ENCODE data around the gene MARVELD1.

The MARVELD1 gene

DNA sequence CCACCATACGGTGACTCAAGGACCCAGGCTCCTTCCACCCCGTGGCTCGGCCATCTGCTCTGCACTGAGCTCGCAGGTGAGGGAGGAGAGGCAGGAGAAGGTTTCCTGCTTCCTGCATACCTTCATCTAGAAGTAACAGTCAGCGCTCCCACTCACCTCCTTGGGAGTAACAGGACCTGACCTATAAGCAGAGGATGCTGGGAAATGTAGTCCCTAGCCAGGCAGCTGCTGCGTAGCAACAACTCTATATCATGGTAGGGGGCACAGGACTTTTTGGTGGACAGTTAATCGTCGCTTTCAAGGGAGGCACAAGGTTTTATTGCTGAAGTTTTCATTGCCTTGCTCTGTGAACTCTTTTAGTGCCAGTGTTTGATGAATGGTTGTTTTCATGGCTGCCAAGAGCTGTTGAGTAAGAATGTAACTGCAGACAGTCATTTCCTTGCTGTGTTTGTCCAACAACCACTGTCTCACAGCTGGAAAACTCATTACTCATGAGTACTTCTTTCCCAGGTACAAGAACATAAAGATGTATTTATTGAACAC, 13.2 kb downstream of the MARVELD1 start:
- H3K9ac ChIP-seq (ENCODE audit: low read length): no peak overlapping the region

DNA sequence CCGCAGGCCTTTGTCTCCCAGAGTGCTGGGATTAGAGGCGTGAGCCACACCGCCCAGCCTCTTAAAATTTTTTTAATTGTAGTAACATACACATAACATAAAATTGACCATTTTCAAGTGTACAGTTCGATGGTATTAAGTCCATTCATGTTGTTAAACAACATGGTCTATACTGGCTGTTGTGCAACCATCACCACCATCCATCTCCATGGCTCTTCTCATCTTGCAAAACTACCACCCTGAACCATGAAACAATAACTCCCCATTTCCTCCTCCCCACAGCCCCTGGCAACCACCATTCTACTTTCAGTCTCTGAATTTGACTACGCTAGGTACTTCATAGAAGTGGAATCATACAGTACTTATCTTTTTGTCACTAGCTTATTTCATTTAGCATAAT, 15.5 kb downstream of the MARVELD1 start:
- H3K27me3 ChIP-seq (ENCODE audit: control insufficient read depth, insufficient read depth, low read length): 0 out of 2 replicates have a peak, but pooled peaks cover under 1% of the 10 kb centered on the region
- H3K27ac ChIP-seq (ENCODE audit: low read depth, low read length): no peak overlapping the region
- H3K36me3 ChIP-seq (ENCODE audit: control insufficient read depth, insufficient read depth, low read length): no peaks in the 10 kb centered on the region
- peaks cover 4% of the 10 kb centered on the region; the same call in 1 of the 2 replicates for H3K4me1 ChIP-seq (ENCODE audit: control insufficient read depth, insufficient read depth, low read length)
- H3K9ac ChIP-seq (ENCODE audit: low read length): no peak overlapping the region
- H3K4me3 ChIP-seq (ENCODE audit: low read depth, low read length): no peak overlapping the region
- no peaks in the 10 kb centered on the region for H3K9me3 ChIP-seq (ENCODE audit: control insufficient read depth, insufficient read depth, low read depth, low read length)

More for the DNA sequence above, 13.2 kb downstream of the MARVELD1 start:
- Histone ChIP-seq H3K4me1 (ENCODE audit: control insufficient read depth, insufficient read depth, low read length) (peaks cover 4% of the 10 kb centered on the region; the same call in 1 of the 2 replicates), H3K4me3 (ENCODE audit: low read depth, low read length) (peak overlapping the region; percentile 16), H3K36me3 (ENCODE audit: control insufficient read depth, insufficient read depth, low read length) (no peaks in the 10 kb centered on the region), H3K9me3 (ENCODE audit: control insufficient read depth, insufficient read depth, low read depth, low read length) (no peaks in the 10 kb centered on the region), H3K27me3 (ENCODE audit: control insufficient read depth, insufficient read depth, low read length) (no peaks in the 10 kb centered on the region), H3K27ac (ENCODE audit: low read depth, low read length) (no peak overlapping the region)

DNA sequence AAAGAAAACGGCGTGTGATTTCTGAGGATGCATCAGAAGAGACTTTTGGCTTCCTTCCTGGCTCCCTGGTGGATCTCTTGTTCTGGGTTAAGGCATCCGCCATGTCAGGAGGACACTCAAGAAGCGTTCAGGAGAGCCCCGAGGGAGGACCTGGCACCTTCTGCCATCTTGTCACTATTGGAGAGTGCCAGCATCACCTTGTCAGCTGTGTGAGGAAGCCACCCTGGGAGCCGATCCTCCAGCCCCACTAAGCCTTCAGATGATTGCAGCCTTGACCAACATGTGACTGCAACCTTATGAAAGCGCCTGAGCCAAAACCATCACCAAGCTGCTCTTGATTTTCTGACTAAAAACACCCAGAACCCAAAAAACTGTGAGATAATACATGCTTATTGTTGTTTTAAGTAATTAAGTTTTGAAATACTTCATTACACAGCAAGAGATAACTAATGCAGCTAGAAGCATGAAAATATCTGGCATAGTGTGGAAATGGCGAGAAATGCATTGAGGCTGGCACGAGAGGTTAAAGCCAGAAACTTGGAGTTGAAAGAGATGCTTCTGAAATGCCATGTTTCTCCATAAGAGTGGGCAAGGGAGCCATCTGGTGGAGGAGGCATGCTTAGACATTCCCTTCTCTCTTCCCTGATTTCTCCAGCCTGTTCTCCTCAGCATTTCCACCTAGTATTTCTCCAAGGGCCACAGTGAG, 18.0 kb downstream of the MARVELD1 start:
- Histone ChIP-seq H3K36me3 (ENCODE audit: control insufficient read depth, insufficient read depth, low read length) (no peaks in the 10 kb centered on the region), H3K27me3 (ENCODE audit: control insufficient read depth, insufficient read depth, low read length) (peaks cover 20% of the 10 kb centered on the region), H3K4me3 (ENCODE audit: low read depth, low read length) (no peak overlapping the region), H3K9me3 (ENCODE audit: control insufficient read depth, insufficient read depth, low read depth, low read length) (peaks cover 4% of the 10 kb centered on the region), H3K27ac (ENCODE audit: low read depth, low read length) (no peak overlapping the region), H3K4me1 (ENCODE audit: control insufficient read depth, insufficient read depth, low read length) (peaks cover under 1% of the 10 kb centered on the region; the same call in 1 of the 2 replicates), H3K9ac (ENCODE audit: low read length) (no peak overlapping the region)

DNA sequence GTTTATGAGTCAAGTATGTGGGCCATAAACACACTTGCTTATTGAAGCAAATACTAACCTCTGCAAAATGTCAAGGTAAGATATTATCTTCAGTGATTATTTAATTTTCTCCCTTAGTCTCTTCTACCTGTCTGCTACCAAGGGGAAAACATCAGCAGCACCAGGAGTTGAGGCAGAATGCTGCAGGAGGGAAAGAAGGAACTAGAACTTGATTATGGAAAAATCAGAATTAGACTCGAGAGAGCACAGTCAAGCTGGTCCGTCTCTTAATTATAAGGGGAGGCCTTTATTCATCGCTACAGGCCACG, 18.5 kb downstream of the MARVELD1 start:
- Histone ChIP-seq H3K4me3 (ENCODE audit: low read depth, low read length) (no peak overlapping the region), H3K36me3 (ENCODE audit: control insufficient read depth, insufficient read depth, low read length) (no peaks in the 10 kb centered on the region), H3K4me1 (ENCODE audit: control insufficient read depth, insufficient read depth, low read length) (no peaks in the 10 kb centered on the region), H3K27ac (ENCODE audit: low read depth, low read length) (no peak overlapping the region), H3K27me3 (ENCODE audit: control insufficient read depth, insufficient read depth, low read length) (peaks cover 23% of the 10 kb centered on the region), H3K9me3 (ENCODE audit: control insufficient read depth, insufficient read depth, low read depth, low read length) (peaks cover 6% of the 10 kb centered on the region), H3K9ac (ENCODE audit: low read length) (no peak overlapping the region)

DNA sequence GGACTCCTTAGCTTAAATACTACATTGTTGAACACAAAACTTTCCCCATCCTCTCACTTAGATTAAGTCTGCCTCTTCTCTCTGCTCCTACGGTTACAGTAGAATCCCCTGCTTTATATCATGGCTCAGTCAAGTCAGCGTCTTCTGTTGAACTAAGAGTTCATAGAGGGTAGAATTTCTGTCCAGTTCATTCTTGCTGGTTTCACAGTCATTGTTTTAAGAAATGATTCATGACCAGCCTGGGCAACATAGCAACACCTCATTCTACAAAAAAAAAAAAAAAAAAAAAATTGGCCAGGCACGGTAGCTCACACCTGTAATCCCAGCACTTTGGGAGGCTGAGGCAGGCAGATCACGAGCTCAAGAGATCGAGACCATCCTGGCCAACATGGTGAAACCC, 19.7 kb downstream of the MARVELD1 start:
- 0 out of 2 replicates have a peak, but pooled peaks cover under 1% of the 10 kb centered on the region for H3K36me3 ChIP-seq (ENCODE audit: control insufficient read depth, insufficient read depth, low read length)
- no peak overlapping the region for H3K4me3 ChIP-seq (ENCODE audit: low read depth, low read length)
- peaks cover 23% of the 10 kb centered on the region for H3K27me3 ChIP-seq (ENCODE audit: control insufficient read depth, insufficient read depth, low read length)
- no peak overlapping the region for H3K9ac ChIP-seq (ENCODE audit: low read length)
- peaks cover 3% of the 10 kb centered on the region for H3K4me1 ChIP-seq (ENCODE audit: control insufficient read depth, insufficient read depth, low read length)
- peaks cover 6% of the 10 kb centered on the region for H3K9me3 ChIP-seq (ENCODE audit: control insufficient read depth, insufficient read depth, low read depth, low read length)
- H3K27ac ChIP-seq (ENCODE audit: low read depth, low read length): no peak overlapping the region

DNA sequence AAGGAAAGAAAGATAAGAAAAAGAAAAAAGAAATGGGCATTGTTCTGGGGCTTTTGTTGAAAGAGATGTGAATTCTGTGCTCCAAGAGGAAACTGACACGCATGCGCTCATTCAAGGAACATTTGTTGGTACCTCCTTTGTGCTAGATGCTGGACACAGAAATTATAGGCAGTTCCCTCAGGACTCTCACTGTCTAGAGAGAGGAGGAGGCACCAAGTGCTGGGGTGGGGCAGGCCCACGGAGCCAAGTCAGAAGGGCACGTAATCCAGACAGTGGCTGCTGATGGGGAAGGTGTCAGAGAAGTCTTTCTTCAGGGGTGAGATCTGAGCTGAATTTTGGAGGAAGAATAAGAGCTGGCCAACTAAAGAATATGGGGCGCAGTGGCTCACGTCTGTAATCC, 20.5 kb downstream of the MARVELD1 start:
- H3K9ac ChIP-seq (ENCODE audit: low read length): no peak overlapping the region
- no peak overlapping the region for H3K4me3 ChIP-seq (ENCODE audit: low read depth, low read length)

DNA sequence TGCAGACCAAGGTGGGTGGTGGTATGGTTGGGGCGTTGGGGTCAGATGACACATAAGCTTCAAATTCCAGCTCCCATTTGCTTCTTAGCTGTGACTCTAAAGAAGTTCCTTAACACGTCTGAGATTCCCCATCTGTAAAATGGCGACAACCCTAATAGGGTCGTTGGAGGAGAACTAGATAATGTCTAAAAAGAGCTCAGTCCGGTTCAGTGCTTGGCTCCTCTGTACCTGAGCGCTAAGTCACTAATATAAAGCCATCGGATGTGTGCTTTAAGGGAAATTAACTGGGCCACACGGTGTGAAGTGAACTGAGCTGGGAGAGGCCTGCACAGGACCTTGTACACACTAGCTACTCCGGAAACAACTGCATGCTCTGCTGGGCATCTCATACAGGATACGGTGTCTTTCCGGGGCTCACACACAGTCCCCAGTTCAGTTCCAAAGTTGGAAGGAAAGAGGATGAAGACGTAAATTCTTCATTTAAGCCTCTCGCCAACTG, 22.9 kb downstream of the MARVELD1 start:
- H3K9ac ChIP-seq (ENCODE audit: low read length): no peak overlapping the region
- H3K4me1 ChIP-seq (ENCODE audit: control insufficient read depth, insufficient read depth, low read length): peaks cover 3% of the 10 kb centered on the region
- H3K27me3 ChIP-seq (ENCODE audit: control insufficient read depth, insufficient read depth, low read length): peaks cover 23% of the 10 kb centered on the region
- peaks cover 6% of the 10 kb centered on the region for H3K9me3 ChIP-seq (ENCODE audit: control insufficient read depth, insufficient read depth, low read depth, low read length)
- H3K36me3 ChIP-seq (ENCODE audit: control insufficient read depth, insufficient read depth, low read length): peaks cover 20% of the 10 kb centered on the region
- no peak overlapping the region for H3K4me3 ChIP-seq (ENCODE audit: low read depth, low read length)
- no peak overlapping the region for H3K27ac ChIP-seq (ENCODE audit: low read depth, low read length)

More for the DNA sequence above, 20.5 kb downstream of the MARVELD1 start:
- peaks cover 6% of the 10 kb centered on the region for H3K9me3 ChIP-seq (ENCODE audit: control insufficient read depth, insufficient read depth, low read depth, low read length)
- H3K36me3 ChIP-seq (ENCODE audit: control insufficient read depth, insufficient read depth, low read length): peaks cover 4% of the 10 kb centered on the region; the same call in 1 of the 2 replicates
- H3K27me3 ChIP-seq (ENCODE audit: control insufficient read depth, insufficient read depth, low read length): peaks cover 23% of the 10 kb centered on the region
- peaks cover 3% of the 10 kb centered on the region for H3K4me1 ChIP-seq (ENCODE audit: control insufficient read depth, insufficient read depth, low read length)
- no peak overlapping the region for H3K27ac ChIP-seq (ENCODE audit: low read depth, low read length)

DNA sequence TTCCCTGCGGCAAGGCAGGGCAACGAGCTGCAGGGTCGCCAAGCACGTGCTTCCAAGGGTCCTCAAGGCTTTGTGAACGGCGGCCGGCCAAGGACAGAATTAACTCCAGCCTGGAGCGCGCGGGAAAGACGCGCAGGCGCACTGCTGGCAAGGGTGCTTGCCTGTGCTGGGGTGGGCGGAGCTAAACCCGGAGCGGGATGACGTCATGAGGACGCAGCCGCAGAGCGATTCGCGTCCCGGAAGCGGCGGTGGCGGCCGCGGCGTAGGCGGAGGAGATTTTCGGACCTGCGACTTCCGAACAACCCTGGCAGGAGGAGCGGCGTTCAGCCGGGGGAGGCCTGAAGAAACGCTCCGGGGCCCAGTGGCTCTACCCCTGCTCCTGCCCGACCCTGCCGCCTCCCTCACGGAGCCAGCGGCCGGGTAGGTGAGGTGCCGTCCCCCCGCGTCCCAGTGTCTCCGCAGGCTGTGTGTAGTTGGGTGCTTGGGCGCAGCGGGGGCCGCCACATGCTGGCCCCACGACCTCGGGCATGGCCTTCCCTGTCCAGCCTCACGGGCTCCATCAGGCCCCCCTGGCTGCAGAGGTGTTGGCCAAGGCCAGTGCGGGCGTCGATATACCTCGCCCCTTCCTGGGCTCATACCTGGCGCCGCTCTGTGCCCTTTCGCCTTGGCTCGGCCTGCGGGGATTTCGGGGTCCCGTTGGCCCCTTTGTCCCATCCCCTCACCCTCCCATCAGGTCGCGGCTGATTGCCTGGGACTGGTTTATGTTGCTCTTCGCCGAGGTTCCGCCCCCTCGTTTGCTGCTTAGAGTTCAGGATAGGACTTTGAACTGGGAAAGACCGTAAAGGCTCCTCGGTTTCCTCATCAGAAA, 23.6 kb downstream of the MARVELD1 start, which contains the start of gene ZFYVE27:
Gene ZFYVE27 (plus strand): TSS at position 227 of the 868 bp plus-strand sequence. CDS start 1,350 bp downstream, outside the sequence.
- peaks cover 20% of the 10 kb centered on the region for H3K36me3 ChIP-seq (ENCODE audit: control insufficient read depth, insufficient read depth, low read length)
- H3K27ac ChIP-seq (ENCODE audit: low read depth, low read length): 0 out of 2 replicates have a peak within 1 kb of the TSS, but pooled peaks have one; percentile 66
- H3K4me3 ChIP-seq (ENCODE audit: low read depth, low read length): peak within 1 kb of the TSS; percentile 87
- H3K4me1 ChIP-seq (ENCODE audit: control insufficient read depth, insufficient read depth, low read length): peaks cover 3% of the 10 kb centered on the region
- H3K9ac ChIP-seq (ENCODE audit: low read length): peak within 1 kb of the TSS; percentile 87
- peaks cover 6% of the 10 kb centered on the region for H3K9me3 ChIP-seq (ENCODE audit: control insufficient read depth, insufficient read depth, low read depth, low read length)
- peaks cover 23% of the 10 kb centered on the region for H3K27me3 ChIP-seq (ENCODE audit: control insufficient read depth, insufficient read depth, low read length)

DNA sequence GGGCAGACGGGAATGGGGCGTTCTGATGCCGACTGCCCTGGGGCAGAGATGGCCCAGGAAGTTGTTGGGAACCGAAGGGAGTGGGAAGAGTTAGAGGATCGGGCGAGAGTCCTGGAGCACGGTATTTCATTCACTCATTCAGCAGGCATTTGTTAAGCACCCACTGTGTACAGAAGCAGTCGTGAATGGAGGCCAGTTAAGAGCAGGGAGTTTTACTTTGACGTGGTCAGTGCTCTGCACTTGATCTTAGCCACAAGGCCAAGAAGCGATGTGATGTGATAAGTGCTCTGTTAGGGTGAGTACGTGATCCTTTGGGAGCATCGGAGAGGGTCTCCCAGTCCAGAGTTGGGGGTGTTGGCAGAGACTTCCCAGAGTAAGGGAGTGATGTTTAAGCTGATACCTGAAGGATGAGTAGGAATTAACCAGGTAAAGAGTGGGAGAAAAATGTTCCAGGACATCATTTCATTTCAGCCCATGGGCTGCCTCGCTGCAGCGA, 24.3 kb downstream of the MARVELD1 start:
- H3K4me1 ChIP-seq (ENCODE audit: control insufficient read depth, insufficient read depth, low read length): peaks cover 4% of the 10 kb centered on the region
- peaks cover 22% of the 10 kb centered on the region for H3K36me3 ChIP-seq (ENCODE audit: control insufficient read depth, insufficient read depth, low read length)
- peak overlapping the region; percentile 87 for H3K4me3 ChIP-seq (ENCODE audit: low read depth, low read length)
- peaks cover 23% of the 10 kb centered on the region for H3K27me3 ChIP-seq (ENCODE audit: control insufficient read depth, insufficient read depth, low read length)
- no peak overlapping the region for H3K27ac ChIP-seq (ENCODE audit: low read depth, low read length)
- peaks cover 6% of the 10 kb centered on the region for H3K9me3 ChIP-seq (ENCODE audit: control insufficient read depth, insufficient read depth, low read depth, low read length)
- H3K9ac ChIP-seq (ENCODE audit: low read length): peak overlapping the region; percentile 87

DNA sequence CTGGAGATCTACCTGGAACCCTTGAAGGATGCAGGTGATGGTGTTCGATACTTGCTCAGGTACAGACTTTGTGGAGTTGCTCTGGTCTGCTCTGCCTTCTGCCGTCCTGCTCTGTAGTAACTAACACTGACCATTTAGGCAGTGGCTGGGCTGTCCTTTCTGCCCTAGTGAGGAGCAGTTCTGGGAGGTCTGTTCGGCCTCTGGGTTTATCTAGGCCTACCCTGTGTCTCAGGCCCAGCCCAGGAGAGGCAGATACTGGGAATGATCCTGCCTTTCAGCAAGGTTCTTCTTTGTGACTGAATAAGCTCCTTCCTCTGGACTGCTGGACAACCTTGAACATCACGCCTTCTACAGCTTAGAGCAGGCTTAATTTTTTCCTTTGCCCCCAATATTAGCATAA, 25.1 kb downstream of the MARVELD1 start:
- H3K9me3 ChIP-seq (ENCODE audit: control insufficient read depth, insufficient read depth, low read depth, low read length): peaks cover 6% of the 10 kb centered on the region
- no peak overlapping the region; the same call in 1 of the 2 replicates for H3K4me3 ChIP-seq (ENCODE audit: low read depth, low read length)
- H3K36me3 ChIP-seq (ENCODE audit: control insufficient read depth, insufficient read depth, low read length): peaks cover 30% of the 10 kb centered on the region
- no peak overlapping the region for H3K27ac ChIP-seq (ENCODE audit: low read depth, low read length)
- no peak overlapping the region for H3K9ac ChIP-seq (ENCODE audit: low read length)
- H3K27me3 ChIP-seq (ENCODE audit: control insufficient read depth, insufficient read depth, low read length): peaks cover 23% of the 10 kb centered on the region
- H3K4me1 ChIP-seq (ENCODE audit: control insufficient read depth, insufficient read depth, low read length): peaks cover 10% of the 10 kb centered on the region
